Osteocyte (in vitro differentiated cells): Measurements from ENCODE around the gene ABCC11. TPM values are rescaled to one million over a fixed set of nuclear protein-coding genes. Genes with fewer than 3 reads are reported as not detected.

Source experiments
- DNase-seq: peaks from one replicate; pipeline ENCODE4 v3.0.0; 2021; ENCODE audit warnings: mixed read lengths; ENCODE audit not compliant: unreplicated experiment; ENCODE audit errors: extremely low spot score
- H3K27ac Mint-ChIP-seq: one replicate; pipeline ENCODE4 v1.8.0; 2021; ENCODE audit warnings: mild to moderate bottlenecking, mixed read lengths; ENCODE audit not compliant: unreplicated experiment
- H3K27me3 Mint-ChIP-seq: one replicate; pipeline ENCODE4 v1.8.0; 2021; ENCODE audit warnings: mixed read lengths; ENCODE audit not compliant: unreplicated experiment
- H3K36me3 Mint-ChIP-seq: one replicate; pipeline ENCODE4 v1.8.0; 2021; ENCODE audit warnings: mixed read lengths; ENCODE audit not compliant: unreplicated experiment
- H3K4me1 Mint-ChIP-seq: one replicate; pipeline ENCODE4 v1.8.0; 2021; ENCODE audit warnings: mixed read lengths; ENCODE audit not compliant: unreplicated experiment
- H3K4me3 Mint-ChIP-seq: one replicate; pipeline ENCODE4 v1.8.0; 2021; ENCODE audit warnings: mild to moderate bottlenecking, moderate library complexity, mixed read lengths; ENCODE audit not compliant: unreplicated experiment
- H3K9me3 Mint-ChIP-seq: one replicate; pipeline ENCODE4 v1.8.0; 2021; ENCODE audit warnings: mixed read lengths; ENCODE audit not compliant: unreplicated experiment
- CTCF ChIP-seq: fragments of 200-600 bp; sonication (generic); IDR thresholded peaks from 2 replicates; pipeline ENCODE4 v1.5.0; 2021; ENCODE audit warnings: antibody characterized with exemption, mild to moderate bottlenecking, moderate library complexity
- total RNA-seq: library from RNA; stranded (reverse); gene quantifications from 2 replicates; pipeline ENCODE4 v1.2.1, GENCODE V29; 2021

The ABCC11 gene
- total RNA-seq, 1 donor from 2014 or later: 0.48 TPM

- DNase-seq: no peak
- Mint-ChIP-seq H3K36me3 (peaks cover 40% of the 10 kb centered on the region), H3K27ac (no peak overlapping the region), H3K27me3 (no peaks in the 10 kb centered on the region), H3K4me1 (peaks cover 2% of the 10 kb centered on the region), H3K4me3 (no peak overlapping the region), H3K9me3 (no peaks in the 10 kb centered on the region)
- TF ChIP-seq CTCF: no peak
Measured at GRCh38 chr16:48279199-48279598, 31.9 kb upstream of the ABCC11 start.

- DNase-seq: no peak
- no peaks in the 10 kb centered on the region for H3K9me3 Mint-ChIP-seq
- peaks cover 36% of the 10 kb centered on the region for H3K36me3 Mint-ChIP-seq
- H3K4me1 Mint-ChIP-seq: peaks cover 5% of the 10 kb centered on the region
- no peaks in the 10 kb centered on the region for H3K27me3 Mint-ChIP-seq
- peak overlapping the region; percentile 8 for H3K27ac Mint-ChIP-seq
- no peak overlapping the region for H3K4me3 Mint-ChIP-seq
- no peak for TF ChIP-seq CTCF
Measured at GRCh38 chr16:48277158-48277557, 29.8 kb upstream of the ABCC11 start.

DNA sequence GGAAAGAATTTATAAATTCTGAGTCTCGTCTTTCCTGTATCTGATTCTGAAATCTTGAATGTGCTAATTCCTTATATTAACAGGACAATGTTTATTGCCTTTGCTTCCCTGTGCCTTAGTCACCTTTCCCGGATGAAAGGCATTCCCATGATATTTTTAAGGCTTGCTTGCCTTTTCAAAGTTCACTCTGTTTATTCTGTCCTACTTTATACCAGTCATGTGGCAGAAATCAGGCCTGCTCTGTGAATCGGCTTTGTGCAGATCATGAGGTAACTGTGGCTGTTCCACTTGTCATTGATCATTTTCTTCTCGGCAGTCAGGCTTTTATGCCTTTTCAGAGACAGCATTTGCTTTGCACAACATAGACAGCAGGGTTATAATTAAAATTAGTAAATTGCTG is 28.8 kb upstream of the ABCC11 start:
- Mint-ChIP-seq H3K4me1 (peaks cover 5% of the 10 kb centered on the region), H3K27ac (no peak overlapping the region), H3K27me3 (no peaks in the 10 kb centered on the region), H3K9me3 (no peaks in the 10 kb centered on the region), H3K36me3 (peaks cover 36% of the 10 kb centered on the region), H3K4me3 (no peak overlapping the region)
- TF ChIP-seq CTCF: no peak
- no peak for DNase-seq

DNA sequence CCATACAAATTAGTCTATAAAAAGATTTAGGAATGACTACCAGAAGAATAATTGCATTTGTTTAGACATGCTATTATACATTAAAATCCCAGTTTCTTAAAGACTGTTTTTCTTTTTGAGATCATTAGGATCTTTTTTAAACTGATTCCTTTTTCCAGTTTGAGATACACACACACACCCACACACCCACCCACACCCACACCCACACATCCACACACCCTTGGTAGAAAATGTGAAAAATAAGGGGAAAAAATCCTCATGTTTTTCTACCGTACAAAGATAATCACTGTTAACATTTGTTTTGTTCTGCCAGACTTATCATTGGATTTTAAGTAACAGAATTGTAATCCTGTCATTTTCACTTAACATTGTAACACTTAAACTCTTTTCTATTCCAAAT is 27.1 kb upstream of the ABCC11 start:
- Mint-ChIP-seq H3K27me3 (no peaks in the 10 kb centered on the region), H3K27ac (no peak overlapping the region), H3K4me1 (peaks cover 5% of the 10 kb centered on the region), H3K36me3 (peaks cover 36% of the 10 kb centered on the region), H3K9me3 (no peaks in the 10 kb centered on the region), H3K4me3 (no peak overlapping the region)
- TF ChIP-seq CTCF: no peak
- DNase-seq: no peak

DNA sequence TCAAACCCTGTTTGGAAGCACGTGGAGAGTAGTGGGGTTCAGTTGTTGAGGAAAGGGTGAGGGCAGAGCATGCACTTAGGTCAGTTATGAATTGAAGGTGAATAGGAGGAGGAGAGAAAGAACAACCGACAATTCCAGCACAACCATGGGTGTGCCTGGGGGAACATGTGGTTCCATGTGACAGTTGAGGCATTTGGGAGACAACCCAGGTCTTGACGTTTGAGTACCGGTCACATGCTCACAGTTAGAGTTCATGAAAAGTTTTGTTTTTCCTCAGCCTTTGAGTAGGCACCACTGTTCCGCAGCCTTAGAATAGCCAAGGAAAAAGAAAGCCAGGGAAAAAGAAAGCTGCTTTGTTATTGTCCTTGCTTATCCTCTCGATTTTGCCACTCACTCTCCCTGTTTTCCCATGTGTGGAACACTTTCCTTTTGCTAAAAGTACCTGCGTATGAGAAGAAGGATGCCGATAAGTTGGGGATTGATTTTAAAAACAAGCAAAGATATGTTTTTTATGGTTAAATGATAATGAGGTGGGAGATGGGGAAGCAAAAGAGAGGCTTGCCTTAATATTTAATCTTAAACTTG is 25.6 kb upstream of the ABCC11 start:
- H3K4me3 Mint-ChIP-seq: no peak overlapping the region

More for the DNA sequence above, 25.6 kb upstream of the ABCC11 start:
- no peak for DNase-seq
- Mint-ChIP-seq H3K36me3 (peaks cover 27% of the 10 kb centered on the region), H3K4me1 (peaks cover 5% of the 10 kb centered on the region), H3K27ac (peak overlapping the region; percentile 17), H3K9me3 (no peaks in the 10 kb centered on the region), H3K27me3 (no peaks in the 10 kb centered on the region)
- no peak for TF ChIP-seq CTCF
